GM23338 (cell line): ENCODE data around the gene SIGLEC6. TPM values are rescaled to one million over a fixed set of nuclear protein-coding genes. Genes with fewer than 3 reads are reported as not detected.

Experiments
- ATAC-seq: fragments of 200-7000 bp; cut with Tn5 transposase; 3 replicates; pipeline ENCODE4 v1.9.1; 2020
- DNase-seq: peaks from one replicate; pipeline ENCODE4 v3.0.0-alpha.2; 2015; ENCODE audit warnings: low spot score
- H2AFZ ChIP-seq: fragments of 200-600 bp; sonication (generic); 2 replicates; pipeline ENCODE4 v1.8.0; 2016; ENCODE audit warnings: antibody characterized with exemption, mild to moderate bottlenecking, moderate library complexity
- H3F3A ChIP-seq: fragments of 200-600 bp; sonication (generic); replicated peaks from 2 replicates; pipeline ENCODE4 v1.8.0; 2017; ENCODE audit warnings: antibody characterized with exemption, mixed run types, low read depth
- H3K27ac ChIP-seq: fragments of 200-600 bp; sonication (generic); 2 replicates; pipeline ENCODE4 v1.6.1; 2016; ENCODE audit warnings: low read depth
- H3K27me3 ChIP-seq: fragments of 200-600 bp; sonication (generic); 2 replicates; pipeline ENCODE4 v1.8.0; 2016; ENCODE audit warnings: mild to moderate bottlenecking, mixed run types, moderate library complexity; ENCODE audit not compliant: insufficient read depth
- H3K36me3 ChIP-seq: fragments of 200-600 bp; sonication (generic); 2 replicates; pipeline ENCODE4 v1.8.0; 2016; ENCODE audit warnings: mild to moderate bottlenecking; ENCODE audit not compliant: insufficient read depth
- H3K4me1 ChIP-seq: fragments of 200-600 bp; sonication (generic); 2 replicates; pipeline ENCODE4 v1.8.0; 2016; ENCODE audit warnings: mild to moderate bottlenecking, moderate library complexity; ENCODE audit not compliant: insufficient read depth
- H3K4me2 ChIP-seq: fragments of 200-600 bp; sonication (generic); 2 replicates; pipeline ENCODE4 v1.7.1; 2017; ENCODE audit warnings: mixed run types
- H3K4me3 ChIP-seq: fragments of 200-600 bp; sonication (generic); 2 replicates; pipeline ENCODE4 v1.6.1; 2016; ENCODE audit warnings: mixed run types
- H3K79me2 ChIP-seq: fragments of 200-600 bp; sonication (generic); replicated peaks from 2 replicates; pipeline ENCODE4 v1.8.0; 2017; ENCODE audit warnings: mild to moderate bottlenecking; ENCODE audit not compliant: insufficient read depth
- H3K9me2 ChIP-seq: fragments of 200-600 bp; sonication (generic); 2 replicates; pipeline ENCODE4 v1.8.0; 2017; ENCODE audit not compliant: insufficient read depth
- H4K20me1 ChIP-seq: fragments of 200-600 bp; sonication (generic); replicated peaks from 2 replicates; pipeline ENCODE4 v1.8.0; 2017; ENCODE audit warnings: mild to moderate bottlenecking; ENCODE audit not compliant: insufficient read depth
- H3K27ac Mint-ChIP-seq: 2 replicates; pipeline ENCODE4 v1.8.0; 2020; ENCODE audit warnings: inconsistent platforms, mild to moderate bottlenecking, moderate library complexity, mixed read lengths
- H3K27me3 Mint-ChIP-seq: 3 replicates; pipeline ENCODE4 v1.8.0; 2022; ENCODE audit warnings: low read depth, mild to moderate bottlenecking, moderate library complexity, mixed read lengths, inconsistent platforms; ENCODE audit not compliant: insufficient read depth, poor library complexity
- H3K36me3 Mint-ChIP-seq: 3 replicates; pipeline ENCODE4 v1.8.0; 2021; ENCODE audit warnings: low read depth, mild to moderate bottlenecking, inconsistent platforms, moderate library complexity, mixed read lengths
- H3K4me1 Mint-ChIP-seq: 3 replicates; pipeline ENCODE4 v1.8.0; 2020; ENCODE audit warnings: mild to moderate bottlenecking, inconsistent platforms, mixed read lengths
- H3K4me3 Mint-ChIP-seq: 3 replicates; pipeline ENCODE4 v1.8.0; 2021; ENCODE audit warnings: moderate library complexity, mild to moderate bottlenecking, inconsistent platforms, mixed read lengths
- H3K9me3 Mint-ChIP-seq: 3 replicates; pipeline ENCODE4 v1.8.0; 2020; ENCODE audit warnings: moderate library complexity, mild to moderate bottlenecking, inconsistent platforms, mixed read lengths
- EZH2 ChIP-seq: fragments of 200-600 bp; sonication (generic); IDR thresholded peaks from one replicate; pipeline ENCODE4 v1.8.0; 2017; ENCODE audit warnings: antibody characterized with exemption, mild to moderate bottlenecking, low read depth; ENCODE audit not compliant: unreplicated experiment
- EZH2phosphoT487 ChIP-seq: fragments of 200-600 bp; sonication (generic); IDR thresholded peaks from one replicate; pipeline ENCODE4 v1.8.1; 2018; ENCODE audit warnings: antibody characterized with exemption; ENCODE audit not compliant: unreplicated experiment
- JUNB ChIP-seq: IDR thresholded peaks from one replicate; pipeline ENCODE4 v1.6.1; 2016; ENCODE audit warnings: antibody characterized with exemption; ENCODE audit not compliant: unreplicated experiment
- NANOG ChIP-seq: IDR thresholded peaks from 2 replicates; pipeline ENCODE4 v1.6.1; 2016; ENCODE audit warnings: antibody characterized with exemption, borderline replicate concordance
- POLR2AphosphoS5 ChIP-seq: IDR thresholded peaks from 2 replicates; pipeline ENCODE4 v1.6.1; 2016; ENCODE audit warnings: antibody characterized with exemption, low read depth
- STAT1 ChIP-seq: IDR thresholded peaks from one replicate; pipeline ENCODE4 v1.6.1; 2016; ENCODE audit warnings: antibody characterized with exemption; ENCODE audit not compliant: unreplicated experiment
- ZNF114 ChIP-seq: fragments of 250-450 bp; sonication (Bioruptor Pico); IDR thresholded peaks from 2 replicates; pipeline ENCODE4 v1.5.0; 2020; ENCODE audit warnings: mild to moderate bottlenecking, moderate library complexity
- long read RNA-seq: library from polyadenylated mRNA; unstranded; transcript quantifications from one replicate; pipeline ENCODE4 v2.0.0, GENCODE V29; 2020; ENCODE audit not compliant: unreplicated experiment
- polyA plus RNA-seq: library from polyadenylated mRNA; unstranded; fragments of >200 nt; fragmentation: Nextera tagmentation; extraction: Ambion mirVana; gene quantifications from 2 replicates; pipeline ENCODE4 v1.2.1, GENCODE V29; 2016
- total RNA-seq: library from RNA; depleted of rRNA; stranded (reverse); fragments of >200 nt; shearing (Covaris generic); gene quantifications from 2 replicates; pipeline ENCODE4 v1.2.3, GENCODE V29; 2014; rRNA removed
- TF ChIP-seq, protein P1 (sequence below), 2 experiments: fragments of 200-600 bp in 1 of 2; sonication (generic) in 1 of 2; conservative IDR thresholded peaks; 2 replicates each; pipeline versions ENCODE4 v1.5.1 to v1.6.1; 2016 to 2017; ENCODE audit warnings: antibody characterized with exemption in 2 of 2, low read depth in 2 of 2, mild to moderate bottlenecking in 2 of 2, moderate library complexity in 1 of 2
- TF ChIP-seq, protein P2 (sequence below): fragments of 250-450 bp; sonication (Bioruptor Pico); IDR thresholded peaks from 2 replicates; pipeline ENCODE4 v1.5.0; 2020; ENCODE audit warnings: mild to moderate bottlenecking, moderate library complexity
- TF ChIP-seq, protein P3 (sequence below): IDR thresholded peaks from 2 replicates; pipeline ENCODE4 v1.6.1; 2016; ENCODE audit warnings: antibody characterized with exemption

The SIGLEC6 gene
- total RNA-seq: 0.16 and 0.76 TPM in 2 replicates
- polyA plus RNA-seq: not detected in 2 replicates
- long read RNA-seq: 0 reads

DNA sequence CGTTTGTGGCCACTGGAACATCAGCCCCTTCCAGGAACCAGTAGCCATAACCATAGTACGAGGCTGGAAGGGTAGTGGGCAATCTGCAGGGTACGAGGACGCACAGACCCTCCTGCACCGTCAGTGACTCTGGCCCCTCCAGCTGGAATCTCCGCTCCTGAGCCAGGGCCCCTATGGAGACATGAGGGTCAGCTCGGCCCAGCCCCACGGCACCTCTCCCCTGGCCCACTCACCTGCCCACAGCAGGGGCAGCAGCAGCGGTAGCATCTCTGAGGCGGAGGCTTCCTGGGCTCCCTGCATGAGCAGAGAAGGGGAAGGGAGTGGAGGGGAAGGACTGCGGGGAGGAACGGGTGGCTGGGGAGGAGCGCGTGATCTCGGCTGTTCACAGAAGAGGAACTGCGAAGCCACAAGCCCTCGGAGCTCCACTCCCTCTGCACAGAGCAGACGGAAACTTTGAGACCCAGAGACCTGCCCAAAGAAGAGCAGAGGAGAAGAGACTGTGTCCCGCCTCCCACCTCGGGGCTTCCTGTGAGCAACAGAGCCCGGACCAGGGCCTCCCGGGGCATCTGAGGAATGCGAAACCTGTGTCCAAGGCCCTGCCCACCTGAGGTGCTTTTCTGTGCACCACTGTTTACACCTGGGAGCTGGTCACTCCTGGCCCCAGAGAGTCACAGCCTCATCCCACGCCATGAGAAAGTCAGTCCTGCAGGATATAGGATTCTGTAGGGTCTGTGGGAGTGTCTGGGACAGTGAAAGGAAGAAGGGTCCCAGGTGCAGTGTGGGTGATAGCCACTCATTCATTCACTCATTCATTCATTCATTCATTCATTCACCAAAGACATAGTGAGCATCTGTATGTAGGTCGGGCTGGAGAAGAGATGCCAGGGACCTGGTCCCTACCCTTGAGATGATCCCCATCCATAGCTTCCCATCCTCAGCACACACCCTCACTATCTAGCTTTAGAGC is at the start of gene SIGLEC6:
TSS of gene SIGLEC6 (minus strand) at position 322 of the 967 bp plus-strand sequence. CDS start at position 300, 22 bp downstream.
- Histone ChIP-seq H3F3A (no peaks in the 10 kb centered on the region), H3K9me2 (no peaks in the 10 kb centered on the region), H3K4me1 (no peaks in the 10 kb centered on the region; the same call in 1 of the 2 replicates), H3K4me3 (no peak within 1 kb of the TSS), H2AFZ (peak within 1 kb of the TSS; percentile 96), H3K4me2 (peak within 1 kb of the TSS; percentile 48; the same call in 1 of the 2 replicates), H4K20me1 (no peaks in the 10 kb centered on the region), H3K27ac (no peak within 1 kb of the TSS), H3K27me3 (no peaks in the 10 kb centered on the region), H3K36me3 (no peaks in the 10 kb centered on the region), H3K79me2 (no peaks in the 10 kb centered on the region)
- H3K27me3 Mint-ChIP-seq: no peaks in the 10 kb centered on the region
- peaks cover 88% of the 10 kb centered on the region for H3K9me3 Mint-ChIP-seq
- H3K4me1 Mint-ChIP-seq: no peaks in the 10 kb centered on the region
- no peak within 1 kb of the TSS for H3K4me3 Mint-ChIP-seq
- ATAC-seq (peak; percentile 75), DNase-seq (peak; percentile 65)
- H3K36me3 Mint-ChIP-seq: peaks cover 12% of the 10 kb centered on the region
- H3K27ac Mint-ChIP-seq: no peak within 1 kb of the TSS
- TF ChIP-seq POLR2AphosphoS5 (no peak), JUNB (no peak), EZH2 (no peak), NANOG (no peak), ZNF114 (no peak), EZH2phosphoT487 (no peak), STAT1 (no peak)
- TF ChIP-seq, protein P1, sequence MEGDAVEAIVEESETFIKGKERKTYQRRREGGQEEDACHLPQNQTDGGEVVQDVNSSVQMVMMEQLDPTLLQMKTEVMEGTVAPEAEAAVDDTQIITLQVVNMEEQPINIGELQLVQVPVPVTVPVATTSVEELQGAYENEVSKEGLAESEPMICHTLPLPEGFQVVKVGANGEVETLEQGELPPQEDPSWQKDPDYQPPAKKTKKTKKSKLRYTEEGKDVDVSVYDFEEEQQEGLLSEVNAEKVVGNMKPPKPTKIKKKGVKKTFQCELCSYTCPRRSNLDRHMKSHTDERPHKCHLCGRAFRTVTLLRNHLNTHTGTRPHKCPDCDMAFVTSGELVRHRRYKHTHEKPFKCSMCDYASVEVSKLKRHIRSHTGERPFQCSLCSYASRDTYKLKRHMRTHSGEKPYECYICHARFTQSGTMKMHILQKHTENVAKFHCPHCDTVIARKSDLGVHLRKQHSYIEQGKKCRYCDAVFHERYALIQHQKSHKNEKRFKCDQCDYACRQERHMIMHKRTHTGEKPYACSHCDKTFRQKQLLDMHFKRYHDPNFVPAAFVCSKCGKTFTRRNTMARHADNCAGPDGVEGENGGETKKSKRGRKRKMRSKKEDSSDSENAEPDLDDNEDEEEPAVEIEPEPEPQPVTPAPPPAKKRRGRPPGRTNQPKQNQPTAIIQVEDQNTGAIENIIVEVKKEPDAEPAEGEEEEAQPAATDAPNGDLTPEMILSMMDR (conservative IDR thresholded peaks at IDR 0.05; ENCODE audit: low read depth in 2 of 2): no peak
- TF ChIP-seq, protein P2, sequence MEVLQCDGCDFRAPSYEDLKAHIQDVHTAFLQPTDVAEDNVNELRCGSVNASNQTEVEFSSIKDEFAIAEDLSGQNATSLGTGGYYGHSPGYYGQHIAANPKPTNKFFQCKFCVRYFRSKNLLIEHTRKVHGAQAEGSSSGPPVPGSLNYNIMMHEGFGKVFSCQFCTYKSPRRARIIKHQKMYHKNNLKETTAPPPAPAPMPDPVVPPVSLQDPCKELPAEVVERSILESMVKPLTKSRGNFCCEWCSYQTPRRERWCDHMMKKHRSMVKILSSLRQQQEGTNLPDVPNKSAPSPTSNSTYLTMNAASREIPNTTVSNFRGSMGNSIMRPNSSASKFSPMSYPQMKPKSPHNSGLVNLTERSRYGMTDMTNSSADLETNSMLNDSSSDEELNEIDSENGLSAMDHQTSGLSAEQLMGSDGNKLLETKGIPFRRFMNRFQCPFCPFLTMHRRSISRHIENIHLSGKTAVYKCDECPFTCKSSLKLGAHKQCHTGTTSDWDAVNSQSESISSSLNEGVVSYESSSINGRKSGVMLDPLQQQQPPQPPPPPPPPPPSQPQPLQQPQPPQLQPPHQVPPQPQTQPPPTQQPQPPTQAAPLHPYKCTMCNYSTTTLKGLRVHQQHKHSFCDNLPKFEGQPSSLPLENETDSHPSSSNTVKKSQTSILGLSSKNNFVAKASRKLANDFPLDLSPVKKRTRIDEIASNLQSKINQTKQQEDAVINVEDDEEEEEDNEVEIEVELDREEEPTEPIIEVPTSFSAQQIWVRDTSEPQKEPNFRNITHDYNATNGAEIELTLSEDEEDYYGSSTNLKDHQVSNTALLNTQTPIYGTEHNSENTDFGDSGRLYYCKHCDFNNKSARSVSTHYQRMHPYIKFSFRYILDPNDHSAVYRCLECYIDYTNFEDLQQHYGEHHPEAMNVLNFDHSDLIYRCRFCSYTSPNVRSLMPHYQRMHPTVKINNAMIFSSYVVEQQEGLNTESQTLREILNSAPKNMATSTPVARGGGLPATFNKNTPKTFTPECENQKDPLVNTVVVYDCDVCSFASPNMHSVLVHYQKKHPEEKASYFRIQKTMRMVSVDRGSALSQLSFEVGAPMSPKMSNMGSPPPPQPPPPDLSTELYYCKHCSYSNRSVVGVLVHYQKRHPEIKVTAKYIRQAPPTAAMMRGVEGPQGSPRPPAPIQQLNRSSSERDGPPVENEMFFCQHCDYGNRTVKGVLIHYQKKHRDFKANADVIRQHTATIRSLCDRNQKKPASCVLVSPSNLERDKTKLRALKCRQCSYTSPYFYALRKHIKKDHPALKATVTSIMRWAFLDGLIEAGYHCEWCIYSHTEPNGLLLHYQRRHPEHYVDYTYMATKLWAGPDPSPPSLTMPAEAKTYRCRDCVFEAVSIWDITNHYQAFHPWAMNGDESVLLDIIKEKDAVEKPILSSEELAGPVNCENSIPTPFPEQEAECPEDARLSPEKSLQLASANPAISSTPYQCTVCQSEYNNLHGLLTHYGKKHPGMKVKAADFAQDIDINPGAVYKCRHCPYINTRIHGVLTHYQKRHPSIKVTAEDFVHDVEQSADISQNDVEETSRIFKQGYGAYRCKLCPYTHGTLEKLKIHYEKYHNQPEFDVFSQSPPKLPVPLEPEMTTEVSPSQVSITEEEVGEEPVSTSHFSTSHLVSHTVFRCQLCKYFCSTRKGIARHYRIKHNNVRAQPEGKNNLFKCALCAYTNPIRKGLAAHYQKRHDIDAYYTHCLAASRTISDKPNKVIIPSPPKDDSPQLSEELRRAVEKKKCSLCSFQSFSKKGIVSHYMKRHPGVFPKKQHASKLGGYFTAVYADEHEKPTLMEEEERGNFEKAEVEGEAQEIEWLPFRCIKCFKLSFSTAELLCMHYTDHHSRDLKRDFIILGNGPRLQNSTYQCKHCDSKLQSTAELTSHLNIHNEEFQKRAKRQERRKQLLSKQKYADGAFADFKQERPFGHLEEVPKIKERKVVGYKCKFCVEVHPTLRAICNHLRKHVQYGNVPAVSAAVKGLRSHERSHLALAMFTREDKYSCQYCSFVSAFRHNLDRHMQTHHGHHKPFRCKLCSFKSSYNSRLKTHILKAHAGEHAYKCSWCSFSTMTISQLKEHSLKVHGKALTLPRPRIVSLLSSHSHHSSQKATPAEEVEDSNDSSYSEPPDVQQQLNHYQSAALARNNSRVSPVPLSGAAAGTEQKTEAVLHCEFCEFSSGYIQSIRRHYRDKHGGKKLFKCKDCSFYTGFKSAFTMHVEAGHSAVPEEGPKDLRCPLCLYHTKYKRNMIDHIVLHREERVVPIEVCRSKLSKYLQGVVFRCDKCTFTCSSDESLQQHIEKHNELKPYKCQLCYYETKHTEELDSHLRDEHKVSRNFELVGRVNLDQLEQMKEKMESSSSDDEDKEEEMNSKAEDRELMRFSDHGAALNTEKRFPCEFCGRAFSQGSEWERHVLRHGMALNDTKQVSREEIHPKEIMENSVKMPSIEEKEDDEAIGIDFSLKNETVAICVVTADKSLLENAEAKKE (CRISPR knock-in tag): no peak
- TF ChIP-seq, protein P3, sequence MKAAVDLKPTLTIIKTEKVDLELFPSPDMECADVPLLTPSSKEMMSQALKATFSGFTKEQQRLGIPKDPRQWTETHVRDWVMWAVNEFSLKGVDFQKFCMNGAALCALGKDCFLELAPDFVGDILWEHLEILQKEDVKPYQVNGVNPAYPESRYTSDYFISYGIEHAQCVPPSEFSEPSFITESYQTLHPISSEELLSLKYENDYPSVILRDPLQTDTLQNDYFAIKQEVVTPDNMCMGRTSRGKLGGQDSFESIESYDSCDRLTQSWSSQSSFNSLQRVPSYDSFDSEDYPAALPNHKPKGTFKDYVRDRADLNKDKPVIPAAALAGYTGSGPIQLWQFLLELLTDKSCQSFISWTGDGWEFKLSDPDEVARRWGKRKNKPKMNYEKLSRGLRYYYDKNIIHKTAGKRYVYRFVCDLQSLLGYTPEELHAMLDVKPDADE: no peak
